A549 (cell line): ENCODE results near the gene INO80C.

Source experiments
- CBX2 ChIP-seq: fragments of 200-600 bp; sonication (generic); IDR thresholded peaks from 2 replicates; pipeline ENCODE4 v1.6.1; 2016; ENCODE audit warnings: low read depth, mild to moderate bottlenecking, borderline replicate concordance
- CHD2 ChIP-seq: fragments of 150-350 bp; IDR thresholded peaks from 2 replicates; pipeline ENCODE4 v1.6.1; 2014; ENCODE audit warnings: low read length; ENCODE audit not compliant: partially characterized antibody
- EHF ChIP-seq: fragments of 250-450 bp; sonication (Bioruptor Pico); IDR thresholded peaks from 2 replicates; pipeline ENCODE4 v1.5.0; 2020; ENCODE audit warnings: mild to moderate bottlenecking
- JUN ChIP-seq, 2 experiments: fragments of >200 bp; sonication (Bioruptor Twin); formaldehyde crosslinking; IDR thresholded peaks; 2 replicates in 1 of 2; 3 replicates in 1 of 2; pipeline ENCODE4 v1.6.1; 2016 to 2017
- JUNB ChIP-seq: fragments of >200 bp; sonication (Bioruptor Twin); formaldehyde crosslinking; IDR thresholded peaks from 2 replicates; pipeline ENCODE4 v1.6.1; 2016
- KDM1A ChIP-seq: fragments of 200-600 bp; sonication (generic); IDR thresholded peaks from 2 replicates; pipeline ENCODE4 v1.6.1; 2016; ENCODE audit warnings: low read depth, mild to moderate bottlenecking
- POLR2AphosphoS2 ChIP-seq: conservative IDR thresholded peaks from 2 replicates; pipeline ENCODE4 v1.6.1; 2012; ENCODE audit warnings: low read length, improper control_type of control experiment, inconsistent platforms
- RAD21 ChIP-seq, 2 experiments: fragments of >200 bp in 1 of 2; sonication (Bioruptor Twin) in 1 of 2; formaldehyde crosslinking in 1 of 2; IDR thresholded peaks in 1 of 2; conservative IDR thresholded peaks in 1 of 2; 2 replicates in 1 of 2; 3 replicates in 1 of 2; pipeline ENCODE4 v1.6.1; 2012 to 2018; ENCODE audit warnings: inconsistent platforms in 1 of 2
- TP53 ChIP-seq: fragments of 250-450 bp; sonication (Bioruptor Pico); IDR thresholded peaks from 2 replicates; pipeline ENCODE4 v1.5.0; 2021; ENCODE audit warnings: mild to moderate bottlenecking, moderate library complexity
- USF2 ChIP-seq: fragments of 450-650 bp; IDR thresholded peaks from 2 replicates; pipeline ENCODE4 v1.6.1; 2014; ENCODE audit warnings: antibody characterized with exemption
- TF ChIP-seq, protein P1 (sequence below): fragments of >200 bp; sonication (Bioruptor Twin); formaldehyde crosslinking; IDR thresholded peaks from 3 replicates; pipeline ENCODE4 v1.5.1; 2016
- TF ChIP-seq, protein P2 (sequence below): fragments of 200-600 bp; sonication (generic); IDR thresholded peaks from 2 replicates; pipeline ENCODE4 v1.6.1; 2016; ENCODE audit warnings: antibody characterized with exemption, mild to moderate bottlenecking, moderate library complexity
- TF ChIP-seq, protein P3 (sequence below): IDR thresholded peaks from 2 replicates; pipeline ENCODE4 v1.6.1; 2012

DNA sequence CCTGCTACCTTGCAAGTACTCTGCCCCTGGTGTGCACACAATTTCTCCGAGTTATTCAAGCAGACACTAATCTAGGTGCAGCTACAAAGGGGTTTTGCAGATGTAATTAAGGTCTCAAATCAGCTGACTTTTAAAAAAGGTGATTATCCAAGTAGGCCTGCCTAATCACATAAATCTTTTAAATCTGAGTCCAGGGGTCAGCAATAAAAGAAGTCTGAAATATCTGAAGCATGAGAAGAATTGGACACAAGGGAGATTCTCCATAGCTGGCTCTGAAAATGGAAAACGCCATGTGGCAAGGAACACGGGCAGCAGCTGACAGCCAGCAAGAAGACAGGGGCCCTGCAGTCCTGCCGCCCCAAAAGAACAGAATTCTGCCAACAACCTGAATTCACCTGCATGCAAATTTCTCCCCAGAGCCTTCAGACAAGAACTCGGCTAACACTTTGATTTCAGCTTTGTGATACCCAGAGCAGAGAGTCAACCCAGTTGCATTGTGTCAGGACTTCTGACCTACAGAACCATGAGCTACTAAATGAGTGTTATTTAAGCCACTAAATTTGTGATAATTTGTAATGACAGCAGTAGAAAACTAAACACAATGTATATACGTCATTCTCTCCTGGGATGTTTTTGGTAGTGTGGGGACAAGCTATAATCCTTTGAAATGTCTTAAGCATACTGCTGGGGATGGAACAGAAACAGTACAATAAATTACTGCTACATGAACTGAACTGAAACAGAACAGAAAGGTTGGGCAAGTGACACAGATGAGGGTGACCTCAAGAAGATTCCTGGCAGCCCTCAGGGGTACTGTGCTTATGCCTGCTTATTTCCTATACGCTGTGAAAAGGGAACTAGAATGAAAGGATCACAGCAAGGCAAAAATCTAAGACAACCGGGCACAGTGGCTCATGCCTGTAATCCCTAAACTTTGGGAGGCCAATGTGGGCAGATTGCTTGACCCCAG, 3.2 kb downstream of the INO80C start:
- no peak for TF ChIP-seq CBX2
- TF ChIP-seq, protein P1, sequence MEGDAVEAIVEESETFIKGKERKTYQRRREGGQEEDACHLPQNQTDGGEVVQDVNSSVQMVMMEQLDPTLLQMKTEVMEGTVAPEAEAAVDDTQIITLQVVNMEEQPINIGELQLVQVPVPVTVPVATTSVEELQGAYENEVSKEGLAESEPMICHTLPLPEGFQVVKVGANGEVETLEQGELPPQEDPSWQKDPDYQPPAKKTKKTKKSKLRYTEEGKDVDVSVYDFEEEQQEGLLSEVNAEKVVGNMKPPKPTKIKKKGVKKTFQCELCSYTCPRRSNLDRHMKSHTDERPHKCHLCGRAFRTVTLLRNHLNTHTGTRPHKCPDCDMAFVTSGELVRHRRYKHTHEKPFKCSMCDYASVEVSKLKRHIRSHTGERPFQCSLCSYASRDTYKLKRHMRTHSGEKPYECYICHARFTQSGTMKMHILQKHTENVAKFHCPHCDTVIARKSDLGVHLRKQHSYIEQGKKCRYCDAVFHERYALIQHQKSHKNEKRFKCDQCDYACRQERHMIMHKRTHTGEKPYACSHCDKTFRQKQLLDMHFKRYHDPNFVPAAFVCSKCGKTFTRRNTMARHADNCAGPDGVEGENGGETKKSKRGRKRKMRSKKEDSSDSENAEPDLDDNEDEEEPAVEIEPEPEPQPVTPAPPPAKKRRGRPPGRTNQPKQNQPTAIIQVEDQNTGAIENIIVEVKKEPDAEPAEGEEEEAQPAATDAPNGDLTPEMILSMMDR = no peak
- TF ChIP-seq TP53 (CRISPR knock-in tag) = no peak
- TF ChIP-seq, protein P2, sequence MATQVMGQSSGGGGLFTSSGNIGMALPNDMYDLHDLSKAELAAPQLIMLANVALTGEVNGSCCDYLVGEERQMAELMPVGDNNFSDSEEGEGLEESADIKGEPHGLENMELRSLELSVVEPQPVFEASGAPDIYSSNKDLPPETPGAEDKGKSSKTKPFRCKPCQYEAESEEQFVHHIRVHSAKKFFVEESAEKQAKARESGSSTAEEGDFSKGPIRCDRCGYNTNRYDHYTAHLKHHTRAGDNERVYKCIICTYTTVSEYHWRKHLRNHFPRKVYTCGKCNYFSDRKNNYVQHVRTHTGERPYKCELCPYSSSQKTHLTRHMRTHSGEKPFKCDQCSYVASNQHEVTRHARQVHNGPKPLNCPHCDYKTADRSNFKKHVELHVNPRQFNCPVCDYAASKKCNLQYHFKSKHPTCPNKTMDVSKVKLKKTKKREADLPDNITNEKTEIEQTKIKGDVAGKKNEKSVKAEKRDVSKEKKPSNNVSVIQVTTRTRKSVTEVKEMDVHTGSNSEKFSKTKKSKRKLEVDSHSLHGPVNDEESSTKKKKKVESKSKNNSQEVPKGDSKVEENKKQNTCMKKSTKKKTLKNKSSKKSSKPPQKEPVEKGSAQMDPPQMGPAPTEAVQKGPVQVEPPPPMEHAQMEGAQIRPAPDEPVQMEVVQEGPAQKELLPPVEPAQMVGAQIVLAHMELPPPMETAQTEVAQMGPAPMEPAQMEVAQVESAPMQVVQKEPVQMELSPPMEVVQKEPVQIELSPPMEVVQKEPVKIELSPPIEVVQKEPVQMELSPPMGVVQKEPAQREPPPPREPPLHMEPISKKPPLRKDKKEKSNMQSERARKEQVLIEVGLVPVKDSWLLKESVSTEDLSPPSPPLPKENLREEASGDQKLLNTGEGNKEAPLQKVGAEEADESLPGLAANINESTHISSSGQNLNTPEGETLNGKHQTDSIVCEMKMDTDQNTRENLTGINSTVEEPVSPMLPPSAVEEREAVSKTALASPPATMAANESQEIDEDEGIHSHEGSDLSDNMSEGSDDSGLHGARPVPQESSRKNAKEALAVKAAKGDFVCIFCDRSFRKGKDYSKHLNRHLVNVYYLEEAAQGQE = no peak
- no peak for TF ChIP-seq KDM1A
- TF ChIP-seq JUNB = no peak
- TF ChIP-seq USF2 = no peak
- TF ChIP-seq POLR2AphosphoS2 = no peak
- no peak for TF ChIP-seq EHF (CRISPR knock-in tag)
- TF ChIP-seq RAD21 (conservative IDR thresholded peaks at IDR 0.05 in 1 of 2, IDR thresholded peaks at IDR 0.05 in 1 of 2) = no peak
- no peak for TF ChIP-seq CHD2
- TF ChIP-seq, protein P3, sequence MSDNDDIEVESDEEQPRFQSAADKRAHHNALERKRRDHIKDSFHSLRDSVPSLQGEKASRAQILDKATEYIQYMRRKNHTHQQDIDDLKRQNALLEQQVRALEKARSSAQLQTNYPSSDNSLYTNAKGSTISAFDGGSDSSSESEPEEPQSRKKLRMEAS = no peak
- no peak for TF ChIP-seq JUN (IDR thresholded peaks at IDR 0.05)
